Type B pancreatic cell (in vitro differentiated cells): ENCODE results near the gene RAI14. TPM values are rescaled to one million over a fixed set of nuclear protein-coding genes. Genes with fewer than 3 reads are reported as not detected.
A peak's percentile ranks its signal among the peaks of the same experiment; 100 is the strongest.
"Not testable (repeated sequence)": the region's sequence is repeated elsewhere in the genome, so short reads cannot be mapped to it uniquely, and the experiment has no call there.

Source experiments
- DNase-seq: peaks from one replicate; pipeline ENCODE4 v3.0.0; 2021; ENCODE audit warnings: mixed read lengths; ENCODE audit not compliant: unreplicated experiment; ENCODE audit errors: extremely low spot score
- H3K27ac Mint-ChIP-seq: 2 replicates; pipeline ENCODE4 v1.8.0; 2021; ENCODE audit warnings: mild to moderate bottlenecking, mixed read lengths
- H3K27me3 Mint-ChIP-seq: 2 replicates; pipeline ENCODE4 v1.8.0; 2021; ENCODE audit warnings: mixed read lengths
- H3K36me3 Mint-ChIP-seq: 2 replicates; pipeline ENCODE4 v1.8.0; 2021; ENCODE audit warnings: mixed read lengths
- H3K4me1 Mint-ChIP-seq: one replicate; pipeline ENCODE4 v1.8.0; 2021; ENCODE audit warnings: mixed read lengths; ENCODE audit not compliant: unreplicated experiment
- H3K4me3 Mint-ChIP-seq: 2 replicates; pipeline ENCODE4 v1.8.0; 2021; ENCODE audit warnings: mild to moderate bottlenecking, mixed read lengths
- H3K9me3 Mint-ChIP-seq: 2 replicates; pipeline ENCODE4 v1.8.0; 2021; ENCODE audit warnings: mixed read lengths
- CTCF ChIP-seq: fragments of 200-600 bp; sonication (generic); conservative IDR thresholded peaks from 2 replicates; pipeline ENCODE4 v1.5.0; 2021; ENCODE audit warnings: antibody characterized with exemption, mild to moderate bottlenecking
- total RNA-seq: library from RNA; stranded (reverse); gene quantifications from 2 replicates; pipeline ENCODE4 v1.2.1, GENCODE V29; 2021; ENCODE audit warnings: low replicate concordance

Gene RAI14
- total RNA-seq, 1 donor from 2014 or later, result 102 TPM

- DNase-seq, result no peak
- Mint-ChIP-seq H3K9me3 (no peaks in the 10 kb centered on the region), H3K27ac (peak overlapping the region; percentile 94), H3K4me3 (peak overlapping the region; percentile 77), H3K4me1 (peaks cover 44% of the 10 kb centered on the region), H3K27me3 (no peaks in the 10 kb centered on the region), H3K36me3 (peaks cover 16% of the 10 kb centered on the region)
- TF ChIP-seq CTCF, result no peak
These were observed 43.9 kb downstream of the RAI14 start for GRCh38 chr5:34700078-34700452.

GRCh38 chr5:34701442-34701841, 45.3 kb downstream of the RAI14 start:
- Mint-ChIP-seq H3K27ac (peak overlapping the region; percentile 94), H3K4me3 (peak overlapping the region; percentile 40), H3K4me1 (peaks cover 50% of the 10 kb centered on the region), H3K36me3 (peaks cover 16% of the 10 kb centered on the region)
- not testable (repeated sequence) for H3K9me3 Mint-ChIP-seq, H3K27me3 Mint-ChIP-seq, DNase-seq

- H3K27ac Mint-ChIP-seq, result peak overlapping the region; percentile 48
- no peak for TF ChIP-seq CTCF
- H3K9me3 Mint-ChIP-seq, result peaks cover 4% of the 10 kb centered on the region
- H3K36me3 Mint-ChIP-seq, result peaks cover 14% of the 10 kb centered on the region
- H3K4me1 Mint-ChIP-seq, result peaks cover 54% of the 10 kb centered on the region
- no peak for DNase-seq
- H3K4me3 Mint-ChIP-seq, result no peak overlapping the region
- H3K27me3 Mint-ChIP-seq, result no peaks in the 10 kb centered on the region
These were observed 47.9 kb downstream of the RAI14 start for GRCh38 chr5:34703767-34704713.

- H3K27ac Mint-ChIP-seq, result peak overlapping the region; percentile 52
These were observed 50.0 kb downstream of the RAI14 start for GRCh38 chr5:34706084-34706483.

GRCh38 chr5:34707451-34708107, 51.5 kb downstream of the RAI14 start:
- Mint-ChIP-seq H3K4me3 (peak overlapping the region; percentile 29), H3K4me1 (peaks cover 39% of the 10 kb centered on the region), H3K9me3 (peaks cover 4% of the 10 kb centered on the region), H3K36me3 (peaks cover 13% of the 10 kb centered on the region), H3K27ac (peak overlapping the region; percentile 52), H3K27me3 (no peaks in the 10 kb centered on the region)
- TF ChIP-seq CTCF, result no peak
- no peak for DNase-seq

More at GRCh38 chr5:34706084-34706483, 50.0 kb downstream of the RAI14 start:
- Mint-ChIP-seq H3K4me1 (peaks cover 45% of the 10 kb centered on the region), H3K9me3 (peaks cover 4% of the 10 kb centered on the region), H3K36me3 (peaks cover 7% of the 10 kb centered on the region), H3K27me3 (no peaks in the 10 kb centered on the region), H3K4me3 (no peak overlapping the region)
- DNase-seq, result no peak
- no peak for TF ChIP-seq CTCF

- Mint-ChIP-seq H3K4me1 (peaks cover 41% of the 10 kb centered on the region), H3K36me3 (peaks cover 14% of the 10 kb centered on the region), H3K27me3 (no peaks in the 10 kb centered on the region), H3K4me3 (no peak overlapping the region), H3K27ac (no peak overlapping the region), H3K9me3 (peaks cover 4% of the 10 kb centered on the region)
- DNase-seq, result no peak
- TF ChIP-seq CTCF, result no peak
These were observed 52.6 kb downstream of the RAI14 start for GRCh38 chr5:34708777-34709176.
